ACC112 (cell line): ENCODE data around the gene TMEM250.

ENCODE experiments used
- H2AFZ ChIP-seq: fragments of 200-600 bp; sonication (generic); one replicate; pipeline ENCODE4 v1.6.0; 2017; ENCODE audit warnings: antibody characterized with exemption, low read length; ENCODE audit not compliant: unreplicated experiment
- H3K27ac ChIP-seq: fragments of 200-600 bp; sonication (generic); 2 replicates; pipeline ENCODE4 v1.5.1; 2014; ENCODE audit warnings: low read depth, mild to moderate bottlenecking, antibody characterized with exemption, low read length, moderate library complexity
- H3K27me3 ChIP-seq: fragments of 200-600 bp; sonication (generic); 2 replicates; pipeline ENCODE4 v1.6.1; 2014; ENCODE audit warnings: mild to moderate bottlenecking, antibody characterized with exemption, low read length, moderate library complexity, mixed read lengths; ENCODE audit not compliant: insufficient read depth
- H3K36me3 ChIP-seq: fragments of 200-600 bp; sonication (generic); 2 replicates; pipeline ENCODE4 v1.6.1; 2016; ENCODE audit warnings: mild to moderate bottlenecking, antibody characterized with exemption, low read length, moderate library complexity, mixed read lengths; ENCODE audit not compliant: insufficient read depth
- H3K4me1 ChIP-seq: fragments of 200-600 bp; sonication (generic); one replicate; pipeline ENCODE4 v1.6.1; 2016; ENCODE audit warnings: low read length, mixed read lengths; ENCODE audit not compliant: insufficient read depth, unreplicated experiment, control insufficient read depth
- H3K4me3 ChIP-seq: fragments of 200-600 bp; sonication (generic); 2 replicates; pipeline ENCODE4 v1.5.1; 2014; ENCODE audit warnings: mild to moderate bottlenecking, low read depth, low read length
- H3K79me2 ChIP-seq: fragments of 200-600 bp; sonication (generic); one replicate; pipeline ENCODE4 v1.6.0; 2016; ENCODE audit warnings: low read length; ENCODE audit not compliant: control insufficient read depth, unreplicated experiment, insufficient read depth

The TMEM250 gene

DNA sequence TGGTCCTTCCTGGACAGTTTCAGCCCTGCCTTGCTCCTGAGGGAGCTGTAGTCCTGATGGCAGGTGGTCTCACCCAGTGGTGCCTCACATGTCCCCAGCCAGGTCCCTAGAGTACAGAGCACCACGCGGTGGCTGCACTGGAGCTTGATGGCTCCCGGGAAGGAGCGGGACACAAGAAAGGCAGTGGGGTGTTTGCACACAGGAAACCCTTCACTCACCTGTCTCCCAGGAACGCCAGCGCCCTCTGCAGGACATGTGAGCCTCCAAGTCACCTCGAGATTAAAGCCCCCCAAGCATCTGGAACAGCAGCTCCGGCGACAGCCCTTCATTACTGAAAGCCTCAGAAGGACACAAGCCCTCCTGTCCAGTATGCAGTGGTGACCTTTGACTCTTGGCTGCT lies 19.9 kb upstream of the TMEM250 start:
- Histone ChIP-seq H3K79me2 (no peaks in the 10 kb centered on the region), H3K4me1 (no peaks in the 10 kb centered on the region), H3K27me3 (peaks cover 25% of the 10 kb centered on the region), H2AFZ (no peak overlapping the region), H3K27ac (no peak overlapping the region), H3K36me3 (no peaks in the 10 kb centered on the region), H3K4me3 (no peak overlapping the region)

- peaks cover 30% of the 10 kb centered on the region for H3K27me3 ChIP-seq
- no peaks in the 10 kb centered on the region for H3K36me3 ChIP-seq
- H2AFZ ChIP-seq, result no peak overlapping the region
- H3K4me1 ChIP-seq, result no peaks in the 10 kb centered on the region
- H3K79me2 ChIP-seq, result no peaks in the 10 kb centered on the region
- H3K27ac ChIP-seq, result no peak overlapping the region
- H3K4me3 ChIP-seq, result no peak overlapping the region
Observed at GRCh38 chr9:136137321-136138265, 18.9 kb upstream of the TMEM250 start.

GRCh38 chr9:136136127-136136925 lies 17.7 kb upstream of the TMEM250 start:
- H3K36me3 ChIP-seq, result no peaks in the 10 kb centered on the region
- H3K4me1 ChIP-seq, result no peaks in the 10 kb centered on the region
- H2AFZ ChIP-seq, result no peak overlapping the region
- no peaks in the 10 kb centered on the region for H3K79me2 ChIP-seq
- peaks cover 42% of the 10 kb centered on the region for H3K27me3 ChIP-seq
- no peak overlapping the region for H3K4me3 ChIP-seq
- no peak overlapping the region for H3K27ac ChIP-seq

- H3K27me3 ChIP-seq, result peaks cover 48% of the 10 kb centered on the region
- no peak overlapping the region for H2AFZ ChIP-seq
- no peaks in the 10 kb centered on the region for H3K4me1 ChIP-seq
- H3K79me2 ChIP-seq, result no peaks in the 10 kb centered on the region
- no peak overlapping the region for H3K27ac ChIP-seq
- H3K36me3 ChIP-seq, result no peaks in the 10 kb centered on the region
- no peak overlapping the region for H3K4me3 ChIP-seq
Observed at GRCh38 chr9:136135326-136136126, 16.9 kb upstream of the TMEM250 start.

DNA sequence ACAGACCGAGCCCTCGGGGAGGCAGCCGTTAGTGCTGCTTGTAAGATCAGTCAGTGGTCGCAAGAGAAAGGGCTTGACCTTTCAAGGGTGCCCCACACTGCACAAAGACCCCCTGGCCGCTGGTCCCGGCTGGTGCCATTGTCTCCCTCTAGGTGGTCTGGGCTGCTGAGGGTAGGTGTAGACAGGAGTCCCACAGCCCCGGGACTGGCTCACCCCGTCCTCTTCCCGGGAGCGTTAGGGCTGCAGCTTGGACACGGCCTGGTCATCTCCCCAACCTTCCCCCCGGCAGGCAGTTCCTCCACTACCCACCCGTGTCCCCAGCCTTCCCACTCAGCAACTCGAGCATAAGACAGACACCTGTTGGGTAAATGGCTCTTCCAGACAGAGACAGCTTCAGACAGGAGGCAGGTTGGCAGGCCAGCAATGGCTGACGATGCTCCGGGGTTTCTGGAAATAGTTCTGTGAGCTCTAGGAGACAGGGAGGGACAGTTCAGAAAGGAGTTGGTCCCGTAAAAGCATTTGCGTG lies 15.3 kb upstream of the TMEM250 start:
- Histone ChIP-seq H3K36me3 (no peaks in the 10 kb centered on the region), H3K4me3 (peak overlapping the region; percentile 69), H3K79me2 (no peaks in the 10 kb centered on the region), H3K27me3 (peaks cover 58% of the 10 kb centered on the region), H3K4me1 (no peaks in the 10 kb centered on the region), H3K27ac (no peak overlapping the region), H2AFZ (no peak overlapping the region)

DNA sequence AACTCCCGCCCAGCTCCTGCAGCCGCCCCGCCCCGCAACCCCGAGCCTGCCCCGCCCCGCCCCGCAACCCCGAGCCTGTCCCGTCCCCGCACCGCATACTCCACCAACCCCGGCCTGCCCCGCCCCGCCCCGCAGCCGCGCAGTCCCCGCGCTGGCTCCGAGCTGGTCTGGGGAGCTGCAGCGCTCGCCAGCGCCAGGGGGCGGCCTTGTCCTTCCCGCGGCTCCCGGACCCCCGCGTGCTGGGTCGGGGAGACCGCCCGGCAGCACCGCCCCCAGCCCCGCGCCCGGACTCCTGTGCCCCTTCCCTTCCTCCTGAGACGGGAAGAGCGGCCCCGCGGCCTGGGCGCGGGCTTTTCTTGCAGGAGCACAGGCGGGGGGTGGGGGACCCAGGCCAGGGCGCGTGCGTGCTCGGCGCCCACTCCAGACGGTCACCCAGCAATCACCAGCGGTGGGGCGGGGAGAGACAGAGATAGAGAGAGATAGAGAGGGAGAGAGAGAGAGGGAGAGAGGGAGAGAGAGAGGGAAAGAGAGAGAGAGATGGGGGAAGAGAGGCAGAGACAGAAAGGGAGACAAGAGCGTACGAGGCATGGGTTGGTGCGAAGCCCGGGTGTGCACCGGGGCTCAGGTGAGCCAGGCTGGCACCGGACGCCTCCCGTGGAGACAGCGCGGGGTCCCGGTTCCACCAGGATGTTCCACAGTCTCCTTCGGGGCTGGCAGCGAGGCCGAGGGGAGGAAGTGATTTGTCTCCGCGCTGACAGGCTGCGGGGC lies 14.7 kb upstream of the TMEM250 start:
- H3K4me1 ChIP-seq, result no peaks in the 10 kb centered on the region
- peaks cover 64% of the 10 kb centered on the region for H3K27me3 ChIP-seq
- H3K36me3 ChIP-seq, result no peaks in the 10 kb centered on the region
- peak overlapping the region; percentile 69 for H3K4me3 ChIP-seq
- no peak overlapping the region for H3K27ac ChIP-seq
- no peaks in the 10 kb centered on the region for H3K79me2 ChIP-seq
- no peak overlapping the region for H2AFZ ChIP-seq

DNA sequence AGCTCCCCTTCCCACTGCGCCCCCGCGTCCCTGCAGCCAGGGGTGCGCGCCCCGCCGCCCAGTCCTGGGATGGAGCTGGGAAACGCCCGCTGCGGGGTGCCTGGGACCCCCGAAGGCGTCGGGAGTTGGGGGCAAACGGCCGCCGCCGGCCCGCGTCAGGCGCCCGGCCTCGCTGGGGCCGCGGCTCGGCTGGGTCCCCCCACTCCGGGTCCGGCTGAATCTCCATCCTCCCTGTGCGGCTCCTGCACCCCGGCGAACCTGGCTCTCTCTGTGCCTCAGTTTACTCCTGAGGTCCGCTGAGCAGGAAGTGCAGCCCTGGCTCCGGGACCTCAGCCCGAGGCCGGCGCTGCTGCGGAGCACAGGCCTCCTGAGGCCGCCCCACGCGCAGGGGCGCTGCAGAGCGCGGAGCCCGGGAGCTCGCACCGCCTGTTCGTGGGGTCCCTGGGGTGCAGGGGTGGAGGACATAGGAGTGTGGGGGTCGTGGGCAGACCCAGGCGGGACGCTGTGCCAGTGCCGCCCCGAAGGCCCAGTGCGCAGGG lies 13.9 kb upstream of the TMEM250 start:
- Histone ChIP-seq H3K79me2 (no peaks in the 10 kb centered on the region), H3K36me3 (no peaks in the 10 kb centered on the region), H3K27ac (no peak overlapping the region), H2AFZ (peak overlapping the region; percentile 12), H3K4me1 (no peaks in the 10 kb centered on the region), H3K4me3 (no peak overlapping the region), H3K27me3 (peaks cover 71% of the 10 kb centered on the region)

GRCh38 chr9:136131629-136132511 lies 13.2 kb upstream of the TMEM250 start:
- Histone ChIP-seq H3K4me1 (no peaks in the 10 kb centered on the region), H3K27me3 (peaks cover 76% of the 10 kb centered on the region), H3K4me3 (no peak overlapping the region), H3K36me3 (no peaks in the 10 kb centered on the region), H2AFZ (no peak overlapping the region), H3K79me2 (no peaks in the 10 kb centered on the region), H3K27ac (no peak overlapping the region)

DNA sequence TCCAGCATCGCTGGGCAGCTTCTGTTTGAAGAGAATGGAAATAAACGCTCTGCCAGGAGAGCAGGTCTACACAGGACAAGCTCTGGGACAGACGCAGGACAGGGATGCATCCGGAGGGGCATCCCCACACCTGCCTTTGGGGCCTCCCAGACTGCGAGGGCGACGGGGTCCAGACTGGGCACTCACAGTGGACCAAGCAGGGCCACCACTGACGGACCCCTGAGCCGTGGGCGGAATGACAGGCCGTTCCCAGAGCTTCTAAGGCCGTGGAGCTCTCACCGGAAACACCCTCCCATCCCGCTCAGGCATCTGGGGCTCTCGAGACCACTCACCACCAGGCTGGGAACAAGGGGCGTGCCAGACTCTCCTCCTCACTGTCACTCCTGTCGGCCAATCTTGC lies 10.5 kb upstream of the TMEM250 start:
- Histone ChIP-seq H3K4me3 (no peak overlapping the region), H3K27me3 (peaks cover 83% of the 10 kb centered on the region), H3K4me1 (no peaks in the 10 kb centered on the region), H3K27ac (no peak overlapping the region), H2AFZ (no peak overlapping the region), H3K36me3 (no peaks in the 10 kb centered on the region), H3K79me2 (no peaks in the 10 kb centered on the region)
